K562 (cell line): ENCODE results near the gene SERPINA1.

Experiments
- CEBPB ChIP-seq: fragments of 450-650 bp; IDR thresholded peaks from 2 replicates; pipeline ENCODE4 v1.6.1; 2016; ENCODE audit warnings: missing genetic modification characterization, missing compliant biosample characterization
- MEF2A ChIP-seq: IDR thresholded peaks from 2 replicates; pipeline ENCODE4 v1.6.1; 2011; ENCODE audit warnings: low read depth, mild to moderate bottlenecking, low read length, moderate library complexity; ENCODE audit not compliant: control insufficient read depth
- RHOXF2B ChIP-seq: fragments of 250-450 bp; sonication (Bioruptor Pico); conservative IDR thresholded peaks from 2 replicates; pipeline ENCODE4 v1.5.1; 2021
- TF ChIP-seq, protein P1 (sequence below), 3 experiments: IDR thresholded peaks in 2 of 3; conservative IDR thresholded peaks in 1 of 3; 2 replicates each; pipeline ENCODE4 v1.5.1; 2011 to 2012; ENCODE audit warnings: low read length in 3 of 3, mild to moderate bottlenecking in 3 of 3, control low read depth in 2 of 3, improper control_type of control experiment in 1 of 3, inconsistent platforms in 1 of 3, low read depth in 1 of 3, mixed read lengths in 1 of 3, moderate library complexity in 1 of 3; ENCODE audit not compliant: insufficient read depth in 2 of 3

DNA sequence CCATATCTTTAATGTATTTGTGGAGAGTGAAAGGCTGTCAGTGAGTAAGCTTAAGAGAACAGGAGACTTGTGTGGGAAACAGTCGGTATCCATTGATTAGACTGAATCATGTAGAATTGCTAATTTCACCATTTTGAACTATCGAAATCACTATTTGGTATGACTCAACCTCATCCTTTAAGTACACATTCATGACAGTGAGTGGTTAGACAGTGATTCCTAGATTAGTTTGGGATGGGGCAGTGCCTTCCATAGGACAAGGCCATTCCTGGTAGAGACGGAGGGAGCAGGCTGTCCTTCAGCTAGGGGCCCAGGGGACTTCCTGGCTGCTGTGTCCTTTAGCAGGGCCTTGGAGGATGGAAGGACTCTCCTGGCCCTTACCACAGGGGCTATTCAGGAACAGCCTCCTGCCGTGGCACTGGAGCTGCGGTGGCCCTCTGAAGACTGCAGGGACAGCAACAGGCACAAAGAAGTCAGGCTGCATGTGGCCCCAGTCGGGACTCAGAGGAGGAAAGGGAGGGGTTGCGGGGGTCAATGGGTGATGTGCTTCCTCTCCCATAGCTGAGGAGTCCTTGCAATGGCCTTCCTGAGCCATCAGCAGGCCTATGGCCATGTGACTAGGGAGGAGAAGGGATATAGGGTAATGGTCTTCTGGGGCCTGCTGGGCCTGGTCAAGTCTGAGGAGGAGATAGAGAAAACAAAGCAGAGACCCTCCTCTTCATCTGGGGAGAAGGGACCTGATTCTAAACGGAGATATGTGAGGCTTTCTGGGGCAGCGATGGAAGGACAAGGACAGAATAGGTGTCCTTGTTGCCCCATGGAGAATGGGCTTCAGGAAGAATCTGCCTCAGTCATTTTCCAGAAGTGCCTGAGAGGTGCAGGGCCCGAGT lies 11.2 kb downstream of the SERPINA1 start:
- TF ChIP-seq MEF2A: no peak
- TF ChIP-seq, protein P1, sequence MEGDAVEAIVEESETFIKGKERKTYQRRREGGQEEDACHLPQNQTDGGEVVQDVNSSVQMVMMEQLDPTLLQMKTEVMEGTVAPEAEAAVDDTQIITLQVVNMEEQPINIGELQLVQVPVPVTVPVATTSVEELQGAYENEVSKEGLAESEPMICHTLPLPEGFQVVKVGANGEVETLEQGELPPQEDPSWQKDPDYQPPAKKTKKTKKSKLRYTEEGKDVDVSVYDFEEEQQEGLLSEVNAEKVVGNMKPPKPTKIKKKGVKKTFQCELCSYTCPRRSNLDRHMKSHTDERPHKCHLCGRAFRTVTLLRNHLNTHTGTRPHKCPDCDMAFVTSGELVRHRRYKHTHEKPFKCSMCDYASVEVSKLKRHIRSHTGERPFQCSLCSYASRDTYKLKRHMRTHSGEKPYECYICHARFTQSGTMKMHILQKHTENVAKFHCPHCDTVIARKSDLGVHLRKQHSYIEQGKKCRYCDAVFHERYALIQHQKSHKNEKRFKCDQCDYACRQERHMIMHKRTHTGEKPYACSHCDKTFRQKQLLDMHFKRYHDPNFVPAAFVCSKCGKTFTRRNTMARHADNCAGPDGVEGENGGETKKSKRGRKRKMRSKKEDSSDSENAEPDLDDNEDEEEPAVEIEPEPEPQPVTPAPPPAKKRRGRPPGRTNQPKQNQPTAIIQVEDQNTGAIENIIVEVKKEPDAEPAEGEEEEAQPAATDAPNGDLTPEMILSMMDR (IDR thresholded peaks at IDR 0.05 in 2 of 3, conservative IDR thresholded peaks at IDR 0.05 in 1 of 3; ENCODE audit: insufficient read depth in 2 of 3, low read depth in 1 of 3, low read length in 3 of 3): no peak
- no peak for TF ChIP-seq CEBPB
- no peak for TF ChIP-seq RHOXF2B (CRISPR knock-in tag)
